ENCODE data around the gene HECW1. TPM values are rescaled to one million over a fixed set of nuclear protein-coding genes. Genes with fewer than 3 reads are reported as not detected.

HECW1 gene
- total and polyA plus RNA-seq, 2 of the 8 experiments (the other 6 are each of a cell fraction or from before 2014, with no cell fraction given) = 2.9 to 12.7 TPM

- TF ChIP-seq CHD7 (IDR thresholded peaks at IDR 0.05; ENCODE audit: insufficient replicate concordance, low read length) (no peak), CREB1 (IDR thresholded peaks at IDR 0.05) (no peak), CHD1 (IDR thresholded peaks at IDR 0.05; ENCODE audit: low read depth, low read length) (no peak), SP2 (IDR thresholded peaks at IDR 0.05; ENCODE audit: low read length) (no peak), KDM5A (IDR thresholded peaks at IDR 0.05; ENCODE audit: low read length) (no peak), EZH2 (IDR thresholded peaks at IDR 0.05; ENCODE audit: low read depth, low read length, severe bottlenecking) (no peak), JUND (IDR thresholded peaks at IDR 0.05; ENCODE audit: low read length) (no peak), ASH2L (IDR thresholded peaks at IDR 0.05; ENCODE audit: low read length) (no peak), RAD21 (IDR thresholded peaks at IDR 0.05 in 1 of 2, conservative IDR thresholded peaks at IDR 0.05 in 1 of 2; ENCODE audit: low read depth in 2 of 2, low read length in 2 of 2) (peak; percentile 68 to 71), HDAC6 (IDR thresholded peaks at IDR 0.05; ENCODE audit: low read depth, low read length) (no peak)
Observed at GRCh38 chr7:43454936-43455518, 342.6 kb downstream of the HECW1 start (continued).

All from H1 (cell line).